Myocyte (in vitro differentiated cells): ENCODE results near the gene FBN3. TPM values are rescaled to one million over a fixed set of nuclear protein-coding genes. Genes with fewer than 3 reads are reported as not detected.
"Not testable (repeated sequence)": the region's sequence is repeated elsewhere in the genome, so short reads cannot be mapped to it uniquely, and the experiment has no call there.

Source experiments
- DNase-seq: peaks from one replicate; pipeline ENCODE4 v3.0.0-alpha.2; 2012; ENCODE audit warnings: low read depth
- total RNA-seq: library from RNA; depleted of rRNA; stranded (reverse); fragments of >200 nt; gene quantifications from 2 replicates; pipeline ENCODE4 v1.2.3, GENCODE V29; 2014

FBN3 gene
- total RNA-seq, 1 donor from 2014 or later, result not detected

- DNase-seq, result not testable (repeated sequence)
Measured at GRCh38 chr19:8024256-8024655, 125.1 kb downstream of the FBN3 start.

GRCh38 chr19:8023371-8023770 is 126.0 kb downstream of the FBN3 start:
- no peak for DNase-seq

- no peak for DNase-seq
Measured at GRCh38 chr19:8022275-8022674, 127.1 kb downstream of the FBN3 start.

GRCh38 chr19:8021374-8021773 is 128.0 kb downstream of the FBN3 start:
- DNase-seq, result no peak

GRCh38 chr19:8020681-8021080 is 128.7 kb downstream of the FBN3 start:
- DNase-seq, result no peak

- DNase-seq, result no peak
Measured at GRCh38 chr19:8017808-8018207, 131.6 kb downstream of the FBN3 start.

Other genes starting within 250 kb of the FBN3 start
- gene MAP2K7, start 245.7 kb downstream of the FBN3 start, total RNA-seq, result 13.1 and 16.0 TPM in 2 replicates
- gene TGFBR3L, start 234.8 kb downstream of the FBN3 start, total RNA-seq, result 0.21 and 4.2 TPM in 2 replicates
- 21.5 and 27.5 TPM in 2 replicates for gene SNAPC2, start 229.3 kb downstream of the FBN3 start, total RNA-seq
- gene CTXN1, start 223.5 kb downstream of the FBN3 start, total RNA-seq, result 5.0 and 7.5 TPM in 2 replicates
- 72.6 and 88.3 TPM in 2 replicates for gene TIMM44, start 205.9 kb downstream of the FBN3 start, total RNA-seq
- 34.8 and 43.7 TPM in 2 replicates for gene ELAVL1, start 144.0 kb downstream of the FBN3 start, total RNA-seq
- gene CCL25, start 96.8 kb downstream of the FBN3 start, total RNA-seq, result not detected in 2 replicates
- 0.47 TPM in 1 of 2 replicates, not detected in the other for gene CERS4, start 59.8 kb upstream of the FBN3 start, total RNA-seq
- gene CD320, start 158.8 kb upstream of the FBN3 start, total RNA-seq, result 94.6 and 97.0 TPM in 2 replicates
- 42.5 and 60.6 TPM in 2 replicates for gene NDUFA7, start 171.8 kb upstream of the FBN3 start, total RNA-seq
- 184 and 191 TPM in 2 replicates for gene RPS28, start 171.9 kb upstream of the FBN3 start, total RNA-seq
- 0.05 and 0.11 TPM in 2 replicates for gene KANK3, start 193.7 kb upstream of the FBN3 start, total RNA-seq
- 0.57 TPM in 1 of 2 replicates, not detected in the other for gene ANGPTL4, start 214.6 kb upstream of the FBN3 start, total RNA-seq
- 10.0 and 12.5 TPM in 2 replicates for gene RAB11B, start 240.8 kb upstream of the FBN3 start, total RNA-seq